HG03354 (cell line): Measurements from ENCODE around the gene CCDC122.

Source experiments
- ATAC-seq: cut with Tn5 transposase; IDR thresholded peaks from one replicate; pipeline ENCODE4 v1.9.1; 2021; ENCODE audit warnings: mild to moderate bottlenecking; ENCODE audit not compliant: unreplicated experiment, poor library complexity, severe bottlenecking

The CCDC122 gene

DNA sequence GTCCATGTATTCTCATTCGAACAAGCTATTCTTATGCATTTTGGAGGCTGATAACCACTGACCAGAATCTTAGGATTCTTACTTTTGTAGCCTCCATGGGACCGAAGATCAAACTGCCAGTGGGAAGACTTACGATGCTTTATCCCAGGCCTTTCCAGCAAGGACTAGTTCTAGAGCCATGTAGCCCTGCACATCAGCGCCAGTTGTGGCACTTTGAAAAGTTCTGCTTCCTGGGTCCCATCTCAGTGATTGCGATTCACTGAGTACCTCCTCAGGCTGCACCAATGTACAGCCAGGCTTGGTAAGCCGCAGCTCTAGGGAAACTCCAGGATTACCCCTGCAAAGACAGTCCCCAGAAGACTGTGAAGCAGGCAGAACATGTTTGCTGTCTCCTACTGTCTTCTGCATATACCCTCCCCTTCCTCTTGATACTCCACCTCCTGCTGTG lies 73.8 kb downstream of the CCDC122 start:
- ATAC-seq = no peak

GRCh38 chr13:43805071-43805468 lies 74.5 kb downstream of the CCDC122 start:
- ATAC-seq = no peak

GRCh38 chr13:43804461-43805070 lies 75.0 kb downstream of the CCDC122 start:
- ATAC-seq = no peak

GRCh38 chr13:43802511-43802910 lies 77.0 kb downstream of the CCDC122 start:
- ATAC-seq = no peak

- ATAC-seq = no peak
Observed at GRCh38 chr13:43800828-43801227, 78.7 kb downstream of the CCDC122 start.

DNA sequence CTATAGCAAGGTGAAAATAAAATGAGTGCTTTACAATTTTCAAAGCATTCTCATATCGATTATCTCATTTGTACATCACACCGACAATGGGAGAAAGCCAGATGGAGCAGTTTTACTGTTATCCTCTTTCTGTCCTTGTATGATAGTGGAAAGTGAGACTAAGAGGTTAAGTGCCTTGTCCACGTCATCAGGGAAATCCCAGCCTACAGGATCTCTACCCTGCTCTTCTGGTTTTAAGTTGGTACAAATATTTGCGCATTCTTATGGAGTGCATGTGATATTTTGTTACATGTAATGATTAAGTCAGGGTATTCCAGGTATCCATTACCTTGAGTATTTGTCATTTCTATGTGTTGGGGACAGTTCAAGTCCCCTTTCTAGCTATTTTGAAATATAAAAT lies 80.3 kb downstream of the CCDC122 start:
- no peak for ATAC-seq

DNA sequence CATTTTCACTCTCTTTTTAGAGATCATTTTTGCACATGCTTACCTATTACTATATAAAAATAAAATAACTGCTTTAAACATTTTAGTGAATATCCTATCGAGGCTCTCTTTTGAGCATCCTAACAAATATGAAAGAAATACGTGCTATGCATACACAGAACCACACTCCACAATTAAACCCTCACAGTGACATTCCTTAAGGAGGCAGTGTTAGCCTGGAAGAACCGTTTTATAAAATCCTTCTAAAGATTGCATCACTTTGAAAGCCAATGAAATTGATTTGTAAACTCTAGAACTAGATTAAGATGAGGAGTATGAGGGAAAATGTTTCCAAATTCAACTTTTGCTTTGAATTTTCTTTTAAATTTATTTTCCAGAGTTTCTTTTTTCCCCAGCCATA lies 81.7 kb downstream of the CCDC122 start:
- no peak for ATAC-seq

- ATAC-seq = no peak
Observed at GRCh38 chr13:43797159-43797558, 82.4 kb downstream of the CCDC122 start.

GRCh38 chr13:43794416-43794815 lies 85.1 kb downstream of the CCDC122 start:
- no peak for ATAC-seq

- no peak for ATAC-seq
Observed at GRCh38 chr13:43792076-43792881, 87.3 kb downstream of the CCDC122 start.

DNA sequence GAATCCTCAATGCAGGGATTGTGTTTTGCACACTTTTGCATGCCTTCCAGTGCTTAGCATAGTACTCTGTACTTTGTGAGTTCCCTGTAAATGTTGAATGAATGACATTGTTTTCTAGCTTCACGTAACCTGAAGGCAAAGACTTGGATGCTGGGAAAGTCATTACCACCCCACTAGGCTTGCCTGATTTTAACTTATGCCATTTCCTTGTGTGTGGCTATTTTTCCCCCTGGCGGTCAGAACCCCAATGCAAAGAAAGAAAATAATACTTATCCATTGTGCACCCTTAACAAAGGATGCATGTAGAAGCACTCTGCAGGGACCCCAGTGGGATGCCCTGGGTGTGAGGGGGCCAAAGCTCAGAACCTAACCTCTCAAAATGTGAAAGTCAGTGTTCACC lies 91.5 kb downstream of the CCDC122 start:
- ATAC-seq = no peak

DNA sequence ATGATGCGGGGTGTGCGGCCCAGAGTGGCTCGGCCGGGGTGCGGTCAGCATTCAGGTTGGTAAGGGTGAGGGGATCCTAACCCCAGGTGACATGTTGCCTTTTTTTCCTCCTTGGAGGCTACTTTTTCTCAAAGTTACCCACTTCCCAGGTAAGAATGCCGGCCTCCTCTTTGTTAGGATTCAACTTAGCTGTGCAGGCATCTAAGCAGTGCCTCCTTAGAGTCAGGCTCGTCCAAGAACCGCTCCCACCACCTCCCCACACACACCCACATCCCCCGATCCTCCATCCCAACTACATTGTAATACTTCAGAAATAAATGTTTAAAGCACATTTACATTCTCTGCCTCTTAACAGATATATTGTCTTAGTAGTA lies 92.0 kb downstream of the CCDC122 start:
- no peak for ATAC-seq

DNA sequence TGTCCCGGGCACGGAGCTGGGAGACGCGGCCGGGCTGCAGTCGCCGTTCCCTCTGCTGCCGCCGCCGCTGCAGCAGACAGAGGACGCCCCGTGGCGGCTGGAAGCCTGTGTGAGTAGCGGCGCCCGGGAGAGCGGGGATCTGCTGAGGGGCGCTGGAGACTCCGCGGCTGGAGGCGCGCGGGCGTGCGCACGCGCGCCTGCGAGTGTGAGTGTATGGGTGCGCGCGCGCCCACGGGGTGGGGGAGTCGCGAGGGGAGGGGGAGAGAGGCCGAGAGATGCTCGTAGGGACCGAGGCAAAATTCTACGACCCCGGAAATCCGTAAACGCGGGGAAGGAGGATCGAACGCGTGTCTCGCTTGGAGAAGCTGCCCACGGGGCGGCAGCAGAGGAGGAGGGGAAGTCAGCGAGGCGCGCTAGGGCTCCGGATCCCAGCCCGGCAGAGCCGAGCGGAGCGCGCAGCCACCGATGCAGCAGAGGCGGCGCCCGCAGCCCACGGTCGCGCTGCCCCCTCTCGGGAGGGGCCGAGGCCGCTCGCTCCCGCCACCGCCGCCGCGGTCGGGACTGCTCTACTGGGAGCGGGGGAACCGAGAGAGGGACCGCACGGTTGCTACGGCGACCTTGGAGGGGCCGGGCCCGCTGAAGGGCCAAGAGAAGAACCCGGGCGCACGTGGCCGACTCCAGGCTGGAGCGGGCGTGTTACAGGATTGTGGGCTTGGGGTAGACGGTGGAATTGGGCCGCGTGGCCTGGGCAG lies 92.6 kb downstream of the CCDC122 start, which contains the start of gene ENOX1:
Gene ENOX1 (minus strand): TSS at position 207 of the 752 bp plus-strand sequence.
- ATAC-seq = no peak

DNA sequence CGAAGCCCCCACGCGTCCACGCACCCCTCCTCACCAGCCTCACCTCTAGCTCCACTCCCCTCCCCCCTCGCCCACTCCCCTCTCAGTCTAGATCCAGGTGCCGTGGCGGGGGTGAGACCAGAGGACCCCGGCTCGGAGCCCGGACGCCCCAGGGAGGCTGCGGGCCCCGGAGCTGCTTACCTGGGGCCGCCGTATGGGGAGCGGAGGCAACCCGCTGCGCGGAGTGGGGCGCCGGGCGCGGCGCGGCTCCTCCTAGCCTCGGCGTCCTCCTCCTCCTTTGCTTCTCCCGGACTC lies 93.1 kb downstream of the CCDC122 start:
- no peak for ATAC-seq
